GM19035 (cell line): ENCODE measurements around the gene BRD3OS.

Experiments
- ATAC-seq: cut with Tn5 transposase; IDR thresholded peaks from one replicate; pipeline ENCODE4 v1.9.1; 2021; ENCODE audit not compliant: unreplicated experiment

The BRD3OS gene

GRCh38 chr9:134032456-134033222 lies 7.4 kb downstream of the BRD3OS start:
- no peak for ATAC-seq

- ATAC-seq, result no peak
These were observed 8.4 kb downstream of the BRD3OS start for GRCh38 chr9:134033516-134034214.

GRCh38 chr9:134034215-134035040 lies 9.1 kb downstream of the BRD3OS start:
- no peak for ATAC-seq

- ATAC-seq, result no peak
These were observed 10.1 kb downstream of the BRD3OS start for GRCh38 chr9:134035041-134036039.

- ATAC-seq, result no peak
These were observed 10.8 kb downstream of the BRD3OS start for GRCh38 chr9:134036130-134036529.

GRCh38 chr9:134037641-134038040 lies 12.4 kb downstream of the BRD3OS start:
- ATAC-seq, result no peak

GRCh38 chr9:134039386-134040175 lies 14.3 kb downstream of the BRD3OS start:
- no peak for ATAC-seq

- ATAC-seq, result no peak
These were observed 14.9 kb downstream of the BRD3OS start for GRCh38 chr9:134040176-134040565.

GRCh38 chr9:134040781-134041648 lies 15.7 kb downstream of the BRD3OS start:
- ATAC-seq, result no peak

- ATAC-seq, result no peak
These were observed 16.3 kb downstream of the BRD3OS start for GRCh38 chr9:134041649-134041962.

GRCh38 chr9:134043531-134043988 lies 18.3 kb downstream of the BRD3OS start:
- no peak for ATAC-seq

GRCh38 chr9:134044944-134045343 lies 19.7 kb downstream of the BRD3OS start:
- no peak for ATAC-seq

- ATAC-seq, result no peak
These were observed 20.7 kb downstream of the BRD3OS start for GRCh38 chr9:134045841-134046544.

GRCh38 chr9:134046894-134047681 lies 21.8 kb downstream of the BRD3OS start:
- ATAC-seq, result no peak

GRCh38 chr9:134047868-134048581 lies 22.7 kb downstream of the BRD3OS start:
- ATAC-seq, result no peak

GRCh38 chr9:134048582-134048968 lies 23.3 kb downstream of the BRD3OS start:
- no peak for ATAC-seq

GRCh38 chr9:134049236-134049635 lies 24.0 kb downstream of the BRD3OS start:
- no peak for ATAC-seq
